GM10266 (cell line): ENCODE results near the gene MBLAC2.

Source experiments
- DNase-seq: peaks from one replicate; pipeline ENCODE4 v3.0.0; 2012; ENCODE audit errors: extremely low spot score
- CTCF ChIP-seq: IDR thresholded peaks from 2 replicates; pipeline ENCODE4 v1.5.1; 2012; ENCODE audit warnings: mild to moderate bottlenecking, low read depth; ENCODE audit not compliant: control insufficient read depth, insufficient read depth; ENCODE audit errors: missing control alignments

The MBLAC2 gene

GRCh38 chr5:90424245-90424644 is 50.3 kb downstream of the MBLAC2 start:
- no peak for DNase-seq
- no peak for TF ChIP-seq CTCF

- peak; percentile 31 for TF ChIP-seq CTCF
- no peak for DNase-seq
Measured at GRCh38 chr5:90421136-90421535, 53.4 kb downstream of the MBLAC2 start.

- no peak for TF ChIP-seq CTCF
- no peak for DNase-seq
Measured at GRCh38 chr5:90418214-90418613, 56.4 kb downstream of the MBLAC2 start.

- DNase-seq = no peak
- TF ChIP-seq CTCF = no peak
Measured at GRCh38 chr5:90410178-90410762, 64.3 kb downstream of the MBLAC2 start.

GRCh38 chr5:90409318-90410177 is 65.0 kb downstream of the MBLAC2 start, which contains the start of gene CETN3:
CETN3 (minus strand) TSS chr5:90409756; CDS start chr5:90409661, 95 bp downstream.
- peak; percentile 10 for TF ChIP-seq CTCF
- DNase-seq = peak; percentile 76

DNA sequence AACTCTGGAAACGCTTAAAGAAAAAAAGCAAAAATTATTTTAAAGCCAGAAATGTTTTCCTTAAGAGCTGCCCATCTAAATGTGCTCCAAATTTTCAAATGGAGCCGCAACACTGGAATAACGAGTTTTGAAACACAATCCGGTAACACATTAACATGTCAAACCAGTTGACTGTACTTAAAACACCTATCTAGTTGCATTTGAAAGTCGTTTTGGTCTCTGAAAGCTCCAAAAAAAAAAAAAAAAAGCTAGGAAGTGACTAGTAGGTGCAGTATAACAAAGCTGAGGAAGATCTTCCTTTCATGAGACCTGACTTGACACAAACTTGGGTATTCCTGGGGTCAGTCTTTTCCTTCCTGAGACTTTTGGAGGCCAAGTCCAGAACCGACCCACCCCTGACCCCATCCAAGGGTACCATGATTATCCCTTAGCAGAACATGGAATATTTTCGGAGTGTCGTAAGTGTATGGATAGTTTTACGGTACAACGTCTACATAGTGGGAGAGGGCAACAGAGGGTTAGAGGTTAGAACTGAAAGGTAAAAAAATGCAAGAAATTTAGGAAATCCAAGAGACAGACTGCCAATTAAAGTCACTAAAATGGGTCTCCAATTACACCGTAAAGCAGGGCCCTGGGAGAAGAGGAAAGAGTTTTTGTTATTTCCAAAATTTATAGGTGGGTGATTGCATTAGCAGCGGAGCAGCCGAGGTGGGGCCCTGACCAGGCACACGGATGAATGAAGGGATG is 65.8 kb downstream of the MBLAC2 start:
- DNase-seq = no peak
- no peak for TF ChIP-seq CTCF
